ENCODE results near the gene SNRPD1. TPM values are rescaled to one million over a fixed set of nuclear protein-coding genes. Genes with fewer than 3 reads are reported as not detected.

Gene SNRPD1
- total RNA-seq, 6 donors from 2014 or later, result 2.1 to 35.8 (median 14.4) TPM

DNA sequence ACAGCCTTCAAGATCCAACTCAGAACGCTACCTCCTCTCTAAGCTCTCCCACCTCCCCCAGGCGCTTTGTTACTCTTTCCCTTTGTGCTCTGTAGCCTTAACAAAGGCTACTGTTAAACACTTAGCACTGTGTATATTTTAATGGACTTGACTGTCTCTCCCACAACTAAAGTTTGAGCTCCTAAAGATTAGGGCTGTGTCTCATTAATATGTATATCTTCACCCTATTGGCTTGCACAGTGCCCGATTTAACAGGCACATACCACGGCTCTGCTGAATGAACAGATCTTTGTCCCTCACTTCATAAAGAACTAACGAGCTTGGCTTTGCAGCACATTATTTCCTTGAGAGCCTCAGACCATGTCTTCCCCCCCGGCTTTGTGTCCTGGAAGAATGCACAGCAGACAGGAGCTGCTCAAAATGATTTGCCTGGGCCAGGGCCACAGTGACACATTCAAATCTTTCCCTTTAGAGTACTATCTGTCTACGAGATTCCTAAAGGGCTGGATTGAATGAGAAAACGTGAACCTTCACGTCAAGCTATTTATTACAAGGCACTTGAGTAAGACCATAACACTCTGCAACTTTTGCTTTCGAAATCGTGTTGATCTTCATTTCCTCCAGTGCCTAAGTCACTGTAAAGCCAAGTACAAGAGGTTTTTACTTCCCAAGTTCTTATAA, 70.4 kb downstream of the SNRPD1 start:
- Histone ChIP-seq H3K9me3 (no peaks in the 10 kb centered on the region), H3K27me3 (no peaks in the 10 kb centered on the region), H3K36me3 (no peaks in the 10 kb centered on the region), H3K4me1 (peaks cover 3 to 28% (median 16%) of the 10 kb centered on the region in 4 donors), H3K27ac (peak overlapping the region; percentile 73 to 81 (median 78)), H3K4me3 (peak overlapping the region in 3 of 4 donors; percentile 28 to 53 (median 46))
- DNase-seq (no peak), ATAC-seq (ENCODE audit: low FRiP score in 2 of 2) (peak in 1 of 2 donors; percentile 70)
- no peak for TF ChIP-seq POLR2A (IDR thresholded peaks at IDR 0.05)
- TF ChIP-seq EP300 (IDR thresholded peaks at IDR 0.05), result no peak
- no peak for TF ChIP-seq POLR2AphosphoS5 (IDR thresholded peaks at IDR 0.05)
- no peak for TF ChIP-seq CTCF (IDR thresholded peaks at IDR 0.05)
- WGBS, 2 donors, result 20 to 35% methylated on average over 11 of the region's 11 CpGs

Small RNA genes lying within 50 kb of the gene (small RNA-seq; reads per million reads assigned to genes)
- gene MIR320C1, result 0 to 0.06 (median 0) reads per million in 4 donors

Other genes with a start within 250 kb of the SNRPD1 start
- 10 to 100 TPM in 5 of 6 donors, 1 to 10 TPM in 1; 8.1 to 29.6 (median 13.0) TPM for gene ESCO1, start 11.6 kb upstream of the SNRPD1 start, total RNA-seq
- 10 to 100 TPM; 17.2 to 35.6 (median 21.7) TPM for gene ABHD3, start 92.5 kb downstream of the SNRPD1 start, total RNA-seq
- 10 to 100 TPM; 12.9 to 35.2 (median 23.4) TPM for gene MIB1, start 128.5 kb downstream of the SNRPD1 start, total RNA-seq

Data from upper lobe of left lung (tissue), 6 donors.